Astrocyte of the spinal cord (primary cell): ENCODE data around the gene PRKAG2.
"Not testable (repeated sequence)": the region's sequence is repeated elsewhere in the genome, so short reads cannot be mapped to it uniquely, and the experiment has no call there.

ENCODE experiments used
- DNase-seq: peaks from one replicate; pipeline ENCODE4 v3.0.0; 2011; ENCODE audit warnings: low read depth, low spot score
- H3K4me3 ChIP-seq: 2 replicates; pipeline ENCODE4 v1.5.1; 2011; ENCODE audit warnings: low read depth, mild to moderate bottlenecking, low read length, moderate library complexity
- CTCF ChIP-seq: IDR thresholded peaks from 2 replicates; pipeline ENCODE4 v1.5.1; 2012; ENCODE audit warnings: low read depth, mild to moderate bottlenecking, low read length, inconsistent platforms
- in situ Hi-C: cut with HindIII; loops from 2 replicates; pipeline ENCODE4 v1.10.0; 2017; ENCODE audit warnings: low sequenced_read_pairs

Gene PRKAG2

GRCh38 chr7:151799506-151799905 is 77.4 kb downstream of the PRKAG2 start:
- DNase-seq, result no peak
- in situ Hi-C loops, result no loop called here
- H3K4me3 ChIP-seq, result no peak overlapping the region
- no peak for TF ChIP-seq CTCF

- DNase-seq, result no peak
- no peak overlapping the region for H3K4me3 ChIP-seq
- no peak for TF ChIP-seq CTCF
- in situ Hi-C loops, result no loop called here
These were observed 78.0 kb downstream of the PRKAG2 start for GRCh38 chr7:151798851-151799448.

GRCh38 chr7:151797667-151798307 is 79.1 kb downstream of the PRKAG2 start:
- DNase-seq, result peak; percentile 8
- in situ Hi-C loops, H3K4me3 ChIP-seq: not testable (repeated sequence)

- in situ Hi-C loops, result no loop called here
- DNase-seq, result no peak
These were observed 79.9 kb downstream of the PRKAG2 start for GRCh38 chr7:151796871-151797537.

GRCh38 chr7:151796091-151796870 is 80.6 kb downstream of the PRKAG2 start:
- no peak overlapping the region for H3K4me3 ChIP-seq
- TF ChIP-seq CTCF, result no peak
- in situ Hi-C loops, result no loop called here
- DNase-seq, result peak; percentile 16

More at GRCh38 chr7:151796871-151797537, 79.9 kb downstream of the PRKAG2 start:
- no peak for TF ChIP-seq CTCF
- no peak overlapping the region for H3K4me3 ChIP-seq

- DNase-seq, result no peak
- H3K4me3 ChIP-seq, result no peak overlapping the region
- TF ChIP-seq CTCF, result no peak
- in situ Hi-C loops, result no loop called here
These were observed 81.6 kb downstream of the PRKAG2 start for GRCh38 chr7:151795168-151795811.
